Tongue (tissue), 2 donors: ENCODE data around the gene PLS1. TPM values are rescaled to one million over a fixed set of nuclear protein-coding genes. Genes with fewer than 3 reads are reported as not detected.
"Not testable (repeated sequence)": the region's sequence is repeated elsewhere in the genome, so short reads cannot be mapped to it uniquely, and the experiment has no call there.

ENCODE experiments used
- DNase-seq: peaks from one replicate; pipeline ENCODE4 v3.0.0-alpha.2; 2015
- total RNA-seq: library from RNA; depleted of rRNA; stranded (reverse); fragments of >200 nt; gene quantifications from one replicate; pipeline ENCODE4 v1.2.3, GENCODE V29; 2014

Gene PLS1
- total RNA-seq, 1 donor from 2014 or later, result 1.4 TPM

GRCh38 chr3:142595581-142595950 is 627 bp upstream of the PLS1 start:
- peak; percentile 13 for DNase-seq

- DNase-seq, result no peak
Measured at GRCh38 chr3:142596726-142597088, 514 bp downstream of the PLS1 start.

DNA sequence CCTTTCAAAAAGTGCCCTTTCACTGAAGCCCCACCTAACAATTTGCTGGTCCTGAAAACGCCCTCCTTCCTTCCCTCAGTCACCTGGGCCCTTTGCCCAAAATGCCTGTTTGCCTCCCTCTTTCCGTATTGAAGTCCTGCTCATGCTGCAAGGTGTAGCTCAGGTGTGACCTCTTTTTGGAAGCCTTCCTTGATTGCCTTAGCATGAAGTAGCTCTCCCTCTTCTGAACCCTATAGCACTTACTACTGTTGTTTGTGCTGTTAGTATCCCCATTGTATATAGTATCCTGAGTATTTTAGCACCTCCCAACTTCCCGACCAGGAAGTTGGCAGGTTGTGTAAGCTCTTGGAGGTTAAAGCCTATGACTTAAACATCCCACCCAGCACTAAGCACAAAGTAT is 1.7 kb downstream of the PLS1 start:
- no peak for DNase-seq

DNA sequence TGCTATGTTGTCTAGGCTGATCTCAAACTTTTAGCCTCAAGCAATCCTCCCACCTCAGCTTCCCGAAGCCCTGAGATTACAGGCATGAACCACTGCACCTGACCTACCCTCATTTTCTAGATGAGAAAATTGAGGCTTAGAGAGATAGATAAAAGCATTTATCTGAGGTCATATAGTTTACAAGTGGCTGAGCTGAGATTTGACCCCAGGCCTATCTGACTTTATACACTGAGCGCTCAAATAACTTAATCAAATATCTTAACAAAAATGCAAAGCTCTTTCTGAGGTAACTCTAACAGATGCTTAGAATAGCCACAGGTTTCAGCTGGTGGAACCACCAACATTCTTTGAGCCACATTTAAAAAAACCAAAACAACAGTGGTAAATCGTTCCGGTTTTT is 5.5 kb downstream of the PLS1 start:
- DNase-seq, result no peak

DNA sequence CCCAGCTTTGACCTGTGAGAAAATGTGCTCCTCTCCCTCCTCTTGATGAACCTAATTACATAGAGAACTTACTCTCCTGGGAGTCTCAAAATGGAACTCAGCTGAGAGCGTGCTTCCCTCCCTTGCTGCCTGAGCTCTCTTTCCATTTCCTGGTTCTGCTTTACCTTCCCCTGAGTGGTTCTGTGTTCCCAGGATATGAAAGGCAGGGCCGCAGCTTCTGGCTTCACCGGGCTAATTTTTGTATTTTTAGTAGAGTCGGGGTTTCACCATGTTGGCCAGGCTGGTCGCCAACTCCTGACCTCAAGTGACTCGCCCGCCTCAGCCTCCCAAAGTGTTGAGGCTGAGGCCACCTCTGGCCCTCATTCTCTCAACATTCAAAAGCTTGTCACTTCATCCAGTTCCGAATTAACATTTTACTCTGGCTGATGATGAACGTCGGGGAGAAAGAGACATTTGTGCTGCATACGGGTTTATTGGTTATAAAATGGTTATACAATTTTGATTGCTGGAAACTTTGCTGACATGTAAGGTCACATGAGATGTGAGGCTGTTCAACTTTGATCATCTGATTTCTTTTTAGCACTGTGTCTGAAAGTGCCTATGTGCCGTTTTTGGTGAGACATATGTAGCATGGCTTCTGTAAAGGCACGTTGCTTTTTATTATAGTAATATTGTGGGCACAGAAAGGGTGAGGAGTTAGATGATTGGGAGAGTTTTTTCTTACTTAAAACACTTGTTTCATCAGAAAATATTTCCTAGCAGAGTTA is 6.6 kb downstream of the PLS1 start:
- DNase-seq, result no peak

GRCh38 chr3:142603386-142603705 is 7.2 kb downstream of the PLS1 start:
- not testable (repeated sequence) for DNase-seq

- no peak for DNase-seq
Measured at GRCh38 chr3:142604940-142605339, 8.7 kb downstream of the PLS1 start.

DNA sequence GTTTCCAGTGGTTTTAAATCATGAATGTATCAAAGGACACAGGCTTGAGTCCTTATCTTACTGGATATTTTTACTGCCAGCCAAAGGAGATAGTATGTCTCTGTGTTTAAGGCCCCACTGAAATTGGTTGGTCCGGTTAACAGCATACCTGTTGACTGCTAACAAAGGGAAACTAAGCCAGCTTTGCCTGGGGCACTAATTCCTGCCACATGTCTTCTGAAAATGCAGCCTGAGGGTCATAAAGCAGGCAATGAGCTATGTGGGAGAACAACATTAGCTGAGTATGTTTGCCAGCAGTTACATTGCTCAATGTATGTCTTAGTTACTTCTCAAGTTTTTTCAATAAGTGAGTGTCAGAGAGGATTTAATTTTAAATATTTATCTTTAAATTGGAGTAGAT is 12.4 kb downstream of the PLS1 start:
- no peak for DNase-seq

- DNase-seq, result no peak
Measured at GRCh38 chr3:142609136-142609535, 12.9 kb downstream of the PLS1 start.

DNA sequence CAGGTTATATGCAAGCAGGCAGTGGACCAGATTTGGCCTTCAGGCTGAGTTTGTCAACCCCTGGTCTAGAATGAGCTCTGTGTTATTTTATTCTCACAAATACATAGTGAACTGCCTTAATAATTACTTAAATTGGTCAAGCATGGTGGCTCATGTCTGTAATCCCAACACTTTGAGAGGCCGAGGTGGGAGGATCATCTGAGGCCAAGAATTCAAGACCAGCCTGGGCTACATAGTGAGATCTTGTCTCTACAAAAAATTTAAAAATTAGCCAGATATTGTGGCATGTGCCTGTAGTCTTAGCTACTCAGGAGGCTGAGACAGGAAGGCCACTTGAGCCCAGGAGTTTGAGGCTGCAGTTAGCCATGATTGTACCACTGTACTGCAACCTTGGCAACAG is 15.0 kb downstream of the PLS1 start:
- no peak for DNase-seq

- no peak for DNase-seq
Measured at GRCh38 chr3:142613491-142613890, 17.3 kb downstream of the PLS1 start.

- DNase-seq, result no peak
Measured at GRCh38 chr3:142614059-142614626, 17.9 kb downstream of the PLS1 start.

- no peak for DNase-seq
Measured at GRCh38 chr3:142615171-142615570, 19.0 kb downstream of the PLS1 start.

DNA sequence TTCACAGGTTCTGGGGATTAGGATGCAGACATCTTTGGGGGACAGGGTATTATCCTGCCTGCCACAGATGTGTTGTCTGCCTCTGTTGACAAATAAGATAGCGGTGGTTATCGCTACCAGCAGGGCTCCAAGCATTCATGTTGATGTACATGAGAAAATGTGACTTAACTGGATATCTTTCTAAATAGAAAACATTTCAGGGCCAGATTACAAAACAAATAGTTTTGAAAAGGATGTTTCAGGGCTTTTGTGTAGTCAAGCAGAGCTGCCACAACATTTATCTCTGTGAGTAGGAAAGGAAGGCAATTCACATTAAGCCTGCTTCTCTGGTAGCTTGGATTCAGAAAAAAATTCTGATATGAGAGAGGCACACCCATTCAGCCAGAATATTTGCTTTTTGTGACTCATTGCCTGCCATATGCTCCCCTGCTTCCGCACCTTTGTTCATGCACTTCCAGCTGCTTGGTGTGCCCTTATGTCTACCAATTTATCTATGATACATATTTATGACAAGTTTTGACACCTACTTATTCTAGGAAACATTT is 22.8 kb downstream of the PLS1 start:
- DNase-seq, result no peak

- DNase-seq, result no peak
Measured at GRCh38 chr3:142622405-142622804, 26.2 kb downstream of the PLS1 start.

GRCh38 chr3:142623194-142623593 is 27.0 kb downstream of the PLS1 start:
- no peak for DNase-seq

DNA sequence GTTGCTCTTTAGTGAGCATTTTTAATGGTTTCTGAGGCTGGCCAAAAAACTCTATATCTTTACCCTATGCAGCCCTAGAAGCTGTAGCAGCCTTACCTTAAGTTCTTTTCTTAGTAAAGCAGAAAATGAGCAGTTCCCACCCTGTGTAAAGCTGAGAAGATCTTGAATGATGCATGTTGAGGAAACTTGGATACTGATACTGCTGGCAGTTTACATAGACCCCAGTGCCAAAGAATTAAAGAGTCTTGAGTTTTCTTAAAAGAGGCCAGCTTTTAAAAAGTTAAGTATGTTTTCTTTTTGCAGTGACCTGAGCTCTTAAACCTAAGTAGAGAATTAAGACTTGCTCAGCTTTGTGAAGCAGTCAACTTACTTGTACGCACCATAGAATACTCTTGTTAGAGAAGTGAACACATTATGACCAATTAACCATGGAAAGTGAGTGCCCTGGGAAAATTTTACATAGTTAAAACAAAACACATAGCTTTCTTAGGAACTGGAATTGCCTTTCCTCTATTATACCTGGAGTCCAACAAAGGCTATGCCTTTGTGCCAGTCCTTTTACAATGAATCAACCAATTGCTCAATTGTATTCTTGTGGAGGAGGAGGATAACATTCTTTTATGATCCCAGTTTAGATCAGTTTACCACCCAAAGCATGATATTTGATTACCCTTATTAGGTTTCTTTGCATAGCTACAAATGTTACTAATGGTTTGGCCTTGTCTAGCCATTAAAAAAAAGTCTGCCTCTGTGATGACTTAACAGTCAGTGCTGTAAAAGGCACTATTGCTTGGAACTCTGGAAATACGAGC is 28.4 kb downstream of the PLS1 start:
- peak; percentile 2 for DNase-seq

DNA sequence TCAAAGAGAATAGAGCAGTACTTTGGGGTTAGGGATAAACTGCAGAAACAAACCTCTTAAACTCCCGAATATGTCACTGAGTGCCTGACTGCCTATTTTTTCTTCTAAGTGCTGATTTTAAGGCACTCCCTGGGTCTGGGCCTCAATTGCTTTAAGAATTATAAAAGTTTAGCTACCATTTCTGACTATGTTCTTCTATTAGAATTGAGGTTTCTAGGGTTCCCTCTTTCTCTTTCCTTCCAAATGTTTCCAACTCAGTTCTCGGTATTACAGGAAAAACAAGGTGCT is 28.9 kb downstream of the PLS1 start:
- no peak for DNase-seq

DNA sequence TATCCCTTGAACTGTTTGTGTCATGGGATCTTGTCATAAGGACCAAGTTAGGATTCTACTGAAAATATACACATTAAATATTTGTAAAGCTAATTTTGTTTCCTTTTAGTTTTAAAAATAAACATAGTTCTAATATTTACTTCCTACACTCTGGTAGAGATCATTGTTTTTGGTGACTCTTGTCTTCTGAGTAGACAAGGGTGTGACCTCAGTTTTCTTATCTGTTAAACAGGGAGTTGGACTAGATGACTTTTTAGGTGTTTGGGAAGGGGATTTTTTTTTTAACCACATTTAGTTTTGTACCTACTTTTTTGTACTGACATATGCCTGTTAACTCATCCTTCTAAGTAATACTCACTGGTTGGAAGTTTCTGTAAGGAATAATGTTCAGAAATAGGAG is 30.8 kb downstream of the PLS1 start:
- no peak for DNase-seq

GRCh38 chr3:142628801-142629200 is 32.6 kb downstream of the PLS1 start:
- DNase-seq, result no peak

- DNase-seq, result no peak
Measured at GRCh38 chr3:142633073-142633472, 36.9 kb downstream of the PLS1 start.

GRCh38 chr3:142636050-142636449 is 39.9 kb downstream of the PLS1 start:
- no peak for DNase-seq

- DNase-seq, result no peak
Measured at GRCh38 chr3:142636664-142637063, 40.5 kb downstream of the PLS1 start.

- DNase-seq, result no peak
Measured at GRCh38 chr3:142638291-142638690, 42.1 kb downstream of the PLS1 start.
